Activated CD4-positive, alpha-beta T cell treated with anti-CD3 and anti-CD28 coated beads, Interleukin-2, amount 10 ng/mL, durations not matched to agents 7 days and 5 days (primary cell): Measurements from ENCODE around the gene SMARCAL1. TPM values are rescaled to one million over a fixed set of nuclear protein-coding genes. Genes with fewer than 3 reads are reported as not detected.

Experiments
- CTCF ChIA-PET: fragments of 350-600 bp; sonication (Branson Sonifier 250); formaldehyde crosslinking; loops from one replicate; lab custom pipeline; 2021; ENCODE audit warnings: antibody characterized with exemption; lab: Charles Lee
- POLR2A ChIA-PET: fragments of 350-600 bp; sonication (Branson Sonifier 250); formaldehyde crosslinking; loops from one replicate; lab custom pipeline; 2021; ENCODE audit warnings: antibody characterized with exemption; lab: Charles Lee
- DNase-seq: peaks from one replicate; pipeline ENCODE4 v3.0.0-alpha.2; 2020
- H3K27ac Mint-ChIP-seq: one replicate; pipeline ENCODE4 v1.8.0; 2021; ENCODE audit warnings: mild to moderate bottlenecking, moderate library complexity, mixed read lengths
- H3K27me3 Mint-ChIP-seq: one replicate; pipeline ENCODE4 v1.8.0; 2021; ENCODE audit warnings: mixed read lengths
- H3K36me3 Mint-ChIP-seq: one replicate; pipeline ENCODE4 v1.8.0; 2021; ENCODE audit warnings: low read depth, mixed read lengths
- H3K4me1 Mint-ChIP-seq: one replicate; pipeline ENCODE4 v1.8.0; 2021; ENCODE audit warnings: mixed read lengths
- H3K4me3 Mint-ChIP-seq: one replicate; pipeline ENCODE4 v1.8.0; 2021; ENCODE audit warnings: mild to moderate bottlenecking, moderate library complexity, mixed read lengths
- H3K9me3 Mint-ChIP-seq: one replicate; pipeline ENCODE4 v1.8.0; 2021; ENCODE audit warnings: mixed read lengths
- total RNA-seq, 2 experiments: library from RNA; stranded (reverse); gene quantifications; one replicate each; pipeline ENCODE4 v1.2.3, GENCODE V29; 2021

Gene SMARCAL1
- total RNA-seq, 2 experiments from 2014 or later: 27.5 to 28.7 TPM

- no peak for DNase-seq
- Mint-ChIP-seq H3K4me3 (no peak overlapping the region), H3K4me1 (peaks cover 6% of the 10 kb centered on the region), H3K27ac (no peak overlapping the region), H3K36me3 (peaks cover 63% of the 10 kb centered on the region), H3K27me3 (no peaks in the 10 kb centered on the region), H3K9me3 (peaks cover 8% of the 10 kb centered on the region)
- ChIA-PET CTCF (interaction anchor here (2.0 kb wide), 1 partner anchor 19 kb away, joined by 7 read pairs; no protein-coding TSS in a partner anchor), POLR2A (no interaction called here)
These were observed 10.8 kb downstream of the SMARCAL1 start for GRCh38 chr2:216423071-216423470.

GRCh38 chr2:216424274-216424673 lies 12.0 kb downstream of the SMARCAL1 start:
- CTCF ChIA-PET: interaction anchor here (1.0 to 2.8 kb wide), 3 partner anchors 8 to 20 kb away, joined by 3 to 9 read pairs (median 7); no protein-coding TSS in a partner anchor
- H3K27me3 Mint-ChIP-seq: no peaks in the 10 kb centered on the region
- no peak for DNase-seq
- H3K36me3 Mint-ChIP-seq: peaks cover 67% of the 10 kb centered on the region
- H3K9me3 Mint-ChIP-seq: peaks cover 8% of the 10 kb centered on the region
- no peak overlapping the region for H3K4me3 Mint-ChIP-seq
- POLR2A ChIA-PET: no interaction called here
- H3K4me1 Mint-ChIP-seq: peaks cover under 1% of the 10 kb centered on the region
- H3K27ac Mint-ChIP-seq: no peak overlapping the region

GRCh38 chr2:216425008-216425787 lies 12.9 kb downstream of the SMARCAL1 start:
- ChIA-PET POLR2A (no interaction called here), CTCF (interaction anchor here (2.0 to 2.8 kb wide), 2 partner anchors 9 to 21 kb away, joined by 7 to 9 read pairs; no protein-coding TSS in a partner anchor)
- peaks cover 73% of the 10 kb centered on the region for H3K36me3 Mint-ChIP-seq
- H3K4me1 Mint-ChIP-seq: no peaks in the 10 kb centered on the region
- no peaks in the 10 kb centered on the region for H3K27me3 Mint-ChIP-seq
- H3K4me3 Mint-ChIP-seq: no peak overlapping the region
- no peak overlapping the region for H3K27ac Mint-ChIP-seq
- H3K9me3 Mint-ChIP-seq: peaks cover 8% of the 10 kb centered on the region
- no peak for DNase-seq

GRCh38 chr2:216426166-216426777 lies 14.0 kb downstream of the SMARCAL1 start:
- H3K36me3 Mint-ChIP-seq: peaks cover 76% of the 10 kb centered on the region
- DNase-seq: no peak
- ChIA-PET CTCF (interaction anchor here (2.8 kb wide), 1 partner anchor 10 kb away, joined by 9 read pairs; no protein-coding TSS in a partner anchor), POLR2A (no interaction called here)
- H3K27me3 Mint-ChIP-seq: no peaks in the 10 kb centered on the region
- no peak overlapping the region for H3K27ac Mint-ChIP-seq
- no peak overlapping the region for H3K4me3 Mint-ChIP-seq
- H3K9me3 Mint-ChIP-seq: peaks cover 8% of the 10 kb centered on the region
- H3K4me1 Mint-ChIP-seq: no peaks in the 10 kb centered on the region

GRCh38 chr2:216426938-216427337 lies 14.7 kb downstream of the SMARCAL1 start:
- no peaks in the 10 kb centered on the region for H3K4me1 Mint-ChIP-seq
- ChIA-PET POLR2A (no interaction called here), CTCF (interaction anchor here (2.8 kb wide), 1 partner anchor 11 kb away, joined by 9 read pairs; no protein-coding TSS in a partner anchor)
- peaks cover 80% of the 10 kb centered on the region for H3K36me3 Mint-ChIP-seq
- H3K4me3 Mint-ChIP-seq: no peak overlapping the region
- H3K27me3 Mint-ChIP-seq: no peaks in the 10 kb centered on the region
- no peak overlapping the region for H3K27ac Mint-ChIP-seq
- no peak for DNase-seq
- peaks cover 8% of the 10 kb centered on the region for H3K9me3 Mint-ChIP-seq

- H3K4me1 Mint-ChIP-seq: no peaks in the 10 kb centered on the region
- H3K27ac Mint-ChIP-seq: no peak overlapping the region
- CTCF ChIA-PET: interaction anchor here (0.6 kb wide), 1 partner anchor 21 kb away, joined by 3 read pairs; no protein-coding TSS in a partner anchor
- no peak for DNase-seq
- H3K36me3 Mint-ChIP-seq: peaks cover 81% of the 10 kb centered on the region
- H3K4me3 Mint-ChIP-seq: no peak overlapping the region
- POLR2A ChIA-PET: no interaction called here
- peaks cover 8% of the 10 kb centered on the region for H3K9me3 Mint-ChIP-seq
- H3K27me3 Mint-ChIP-seq: no peaks in the 10 kb centered on the region
These were observed 16.5 kb downstream of the SMARCAL1 start for GRCh38 chr2:216428618-216429350.

GRCh38 chr2:216429428-216429827 lies 17.1 kb downstream of the SMARCAL1 start:
- peaks cover 80% of the 10 kb centered on the region for H3K36me3 Mint-ChIP-seq
- DNase-seq: no peak
- no peak overlapping the region for H3K27ac Mint-ChIP-seq
- H3K4me1 Mint-ChIP-seq: no peaks in the 10 kb centered on the region
- peaks cover 7% of the 10 kb centered on the region for H3K9me3 Mint-ChIP-seq
- H3K27me3 Mint-ChIP-seq: no peaks in the 10 kb centered on the region
- ChIA-PET CTCF (no interaction called here), POLR2A (no interaction called here)
- no peak overlapping the region for H3K4me3 Mint-ChIP-seq

- CTCF ChIA-PET: interaction anchor here (1.4 kb wide), 1 partner anchor 13 kb away, joined by 4 read pairs; no protein-coding TSS in a partner anchor
- no peak for DNase-seq
- H3K27me3 Mint-ChIP-seq: no peaks in the 10 kb centered on the region
- peaks cover 3% of the 10 kb centered on the region for H3K9me3 Mint-ChIP-seq
- H3K27ac Mint-ChIP-seq: no peak overlapping the region
- no peaks in the 10 kb centered on the region for H3K4me1 Mint-ChIP-seq
- POLR2A ChIA-PET: no interaction called here
- H3K36me3 Mint-ChIP-seq: peaks cover 72% of the 10 kb centered on the region
- H3K4me3 Mint-ChIP-seq: no peak overlapping the region
These were observed 18.7 kb downstream of the SMARCAL1 start for GRCh38 chr2:216430811-216431530.

- POLR2A ChIA-PET: no interaction called here
- Mint-ChIP-seq H3K4me1 (no peaks in the 10 kb centered on the region), H3K9me3 (no peaks in the 10 kb centered on the region), H3K36me3 (peaks cover 71% of the 10 kb centered on the region), H3K27ac (peak overlapping the region; percentile 42), H3K4me3 (no peak overlapping the region), H3K27me3 (no peaks in the 10 kb centered on the region)
- DNase-seq: no peak
- CTCF ChIA-PET: interaction anchor here (1.4 kb wide), 1 partner anchor 12 kb away, joined by 4 read pairs; no protein-coding TSS in a partner anchor
These were observed 19.2 kb downstream of the SMARCAL1 start for GRCh38 chr2:216431531-216431856.

- ChIA-PET POLR2A (no interaction called here), CTCF (no interaction called here)
- H3K27ac Mint-ChIP-seq: no peak overlapping the region
- DNase-seq: no peak
- H3K4me3 Mint-ChIP-seq: no peak overlapping the region
- H3K36me3 Mint-ChIP-seq: peaks cover 58% of the 10 kb centered on the region
- H3K27me3 Mint-ChIP-seq: no peaks in the 10 kb centered on the region
- no peaks in the 10 kb centered on the region for H3K4me1 Mint-ChIP-seq
- no peaks in the 10 kb centered on the region for H3K9me3 Mint-ChIP-seq
These were observed 24.1 kb downstream of the SMARCAL1 start for GRCh38 chr2:216436383-216436782.

- ChIA-PET CTCF (no interaction called here), POLR2A (no interaction called here)
These were observed 29.2 kb downstream of the SMARCAL1 start for GRCh38 chr2:216441308-216442010.

GRCh38 chr2:216445501-216445900 lies 33.2 kb downstream of the SMARCAL1 start:
- CTCF ChIA-PET: interaction anchor here (0.7 to 1.8 kb wide), 3 partner anchors 10 to 249 kb away, joined by 3 read pairs; no protein-coding TSS in a partner anchor
- peaks cover 62% of the 10 kb centered on the region for H3K36me3 Mint-ChIP-seq
- no peaks in the 10 kb centered on the region for H3K27me3 Mint-ChIP-seq
- no peaks in the 10 kb centered on the region for H3K4me1 Mint-ChIP-seq
- no peak overlapping the region for H3K4me3 Mint-ChIP-seq
- peaks cover 5% of the 10 kb centered on the region for H3K9me3 Mint-ChIP-seq
- no peak for DNase-seq
- H3K27ac Mint-ChIP-seq: no peak overlapping the region
- POLR2A ChIA-PET: no interaction called here

More at GRCh38 chr2:216441308-216442010, 29.2 kb downstream of the SMARCAL1 start:
- Mint-ChIP-seq H3K4me3 (no peak overlapping the region), H3K27ac (no peak overlapping the region), H3K4me1 (no peaks in the 10 kb centered on the region), H3K9me3 (no peaks in the 10 kb centered on the region), H3K27me3 (no peaks in the 10 kb centered on the region), H3K36me3 (peaks cover 42% of the 10 kb centered on the region)
- DNase-seq: no peak
